ENCODE results near the gene C6orf132. TPM values are rescaled to one million over a fixed set of nuclear protein-coding genes. Genes with fewer than 3 reads are reported as not detected.

C6orf132 gene
- 4.0 and 4.3 TPM in 2 replicates for total RNA-seq
- long read RNA-seq = 0 reads

- no peak for DNase-seq (ENCODE audit: extremely low spot score, unreplicated experiment)
- H3K27me3 Mint-ChIP-seq (ENCODE audit: unreplicated experiment) = no peaks in the 10 kb centered on the region
- peak within 1 kb of the TSS; percentile 97 for H3K27ac Mint-ChIP-seq (ENCODE audit: unreplicated experiment)
Observed at GRCh38 chr6:42142118-42142835, at the start of gene C6orf132. TSS of gene C6orf132 (minus strand) at chr6:42142620. CDS start at chr6:42142444, 176 bp downstream.

GRCh38 chr6:42190554-42191183, 48.2 kb upstream of the C6orf132 start:
- Mint-ChIP-seq H3K4me1 (ENCODE audit: unreplicated experiment) (peaks cover 28% of the 10 kb centered on the region), H3K27me3 (ENCODE audit: unreplicated experiment) (no peaks in the 10 kb centered on the region), H3K9me3 (ENCODE audit: unreplicated experiment) (no peaks in the 10 kb centered on the region), H3K36me3 (ENCODE audit: unreplicated experiment) (no peaks in the 10 kb centered on the region), H3K4me3 (ENCODE audit: unreplicated experiment) (no peak overlapping the region), H3K27ac (ENCODE audit: unreplicated experiment) (peak overlapping the region; percentile 54)
- TF ChIP-seq CTCF (IDR thresholded peaks at IDR 0.05) = no peak
- DNase-seq (ENCODE audit: extremely low spot score, unreplicated experiment) = no peak

More at GRCh38 chr6:42142118-42142835, at the start of gene C6orf132:
- peaks cover 40% of the 10 kb centered on the region for H3K4me1 Mint-ChIP-seq (ENCODE audit: unreplicated experiment)
- no peaks in the 10 kb centered on the region for H3K36me3 Mint-ChIP-seq (ENCODE audit: unreplicated experiment)
- peak within 1 kb of the TSS; percentile 80 for H3K4me3 Mint-ChIP-seq (ENCODE audit: unreplicated experiment)
- no peak for TF ChIP-seq CTCF (IDR thresholded peaks at IDR 0.05)
- H3K9me3 Mint-ChIP-seq (ENCODE audit: unreplicated experiment) = no peaks in the 10 kb centered on the region

GRCh38 chr6:42188406-42188805, 46.0 kb upstream of the C6orf132 start:
- DNase-seq (ENCODE audit: extremely low spot score, unreplicated experiment) = no peak
- Mint-ChIP-seq H3K36me3 (ENCODE audit: unreplicated experiment) (no peaks in the 10 kb centered on the region), H3K27ac (ENCODE audit: unreplicated experiment) (no peak overlapping the region), H3K9me3 (ENCODE audit: unreplicated experiment) (no peaks in the 10 kb centered on the region), H3K4me3 (ENCODE audit: unreplicated experiment) (no peak overlapping the region), H3K27me3 (ENCODE audit: unreplicated experiment) (no peaks in the 10 kb centered on the region), H3K4me1 (ENCODE audit: unreplicated experiment) (peaks cover 24% of the 10 kb centered on the region)
- no peak for TF ChIP-seq CTCF (IDR thresholded peaks at IDR 0.05)

- H3K4me1 Mint-ChIP-seq (ENCODE audit: unreplicated experiment) = peaks cover 5% of the 10 kb centered on the region
- H3K4me3 Mint-ChIP-seq (ENCODE audit: unreplicated experiment) = no peak overlapping the region
- no peaks in the 10 kb centered on the region for H3K9me3 Mint-ChIP-seq (ENCODE audit: unreplicated experiment)
- H3K27me3 Mint-ChIP-seq (ENCODE audit: unreplicated experiment) = no peaks in the 10 kb centered on the region
- H3K27ac Mint-ChIP-seq (ENCODE audit: unreplicated experiment) = no peak overlapping the region
- DNase-seq (ENCODE audit: extremely low spot score, unreplicated experiment) = no peak
- H3K36me3 Mint-ChIP-seq (ENCODE audit: unreplicated experiment) = no peaks in the 10 kb centered on the region
- TF ChIP-seq CTCF (IDR thresholded peaks at IDR 0.05) = no peak
Observed at GRCh38 chr6:42185597-42185996, 43.2 kb upstream of the C6orf132 start.

GRCh38 chr6:42184475-42184874, 42.1 kb upstream of the C6orf132 start:
- Mint-ChIP-seq H3K9me3 (ENCODE audit: unreplicated experiment) (no peaks in the 10 kb centered on the region), H3K27ac (ENCODE audit: unreplicated experiment) (no peak overlapping the region), H3K36me3 (ENCODE audit: unreplicated experiment) (no peaks in the 10 kb centered on the region), H3K4me3 (ENCODE audit: unreplicated experiment) (no peak overlapping the region), H3K4me1 (ENCODE audit: unreplicated experiment) (no peaks in the 10 kb centered on the region), H3K27me3 (ENCODE audit: unreplicated experiment) (peaks cover 4% of the 10 kb centered on the region)
- TF ChIP-seq CTCF (IDR thresholded peaks at IDR 0.05) = no peak
- no peak for DNase-seq (ENCODE audit: extremely low spot score, unreplicated experiment)

Measured in osteocyte (in vitro differentiated cells).